ENCODE results near the gene TBCE.

GRCh38 chr1:235341334-235341733 lies 25.9 kb upstream of the TBCE start:
- no peak for TF ChIP-seq CTCF (IDR thresholded peaks at IDR 0.05; ENCODE audit: low read length)
- no peak for TF ChIP-seq EZH2 (optimal IDR thresholded peaks at IDR 0.05; ENCODE audit: low read depth, low read length)
- no peak for TF ChIP-seq EZH2phosphoT487 (IDR thresholded peaks at IDR 0.05; ENCODE audit: low read length)
